ENCODE measurements around the gene SNAI3.

DNA sequence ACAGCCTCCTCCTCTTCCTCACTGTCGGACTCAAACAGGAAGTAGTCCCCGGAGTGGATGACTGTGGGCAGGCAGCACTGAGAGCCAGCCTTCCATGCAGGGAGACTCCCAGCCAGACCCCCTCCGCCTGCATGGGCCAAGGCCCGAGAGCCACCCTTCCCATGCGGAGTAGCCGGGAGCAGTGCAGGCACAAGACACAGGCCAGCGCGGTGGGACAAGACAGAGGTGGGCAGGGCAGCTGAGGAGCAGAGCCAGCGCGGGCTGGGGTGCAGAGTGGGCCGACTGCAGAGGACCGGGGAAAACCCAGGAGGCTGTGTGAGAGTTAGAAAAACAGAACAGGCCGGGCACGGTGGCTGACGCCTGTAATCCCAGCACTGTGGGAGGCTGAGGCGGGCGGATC is 37.6 kb upstream of the SNAI3 start:
- TF ChIP-seq POLR2A (IDR thresholded peaks at IDR 0.05) = no peak
- TF ChIP-seq, protein P1, sequence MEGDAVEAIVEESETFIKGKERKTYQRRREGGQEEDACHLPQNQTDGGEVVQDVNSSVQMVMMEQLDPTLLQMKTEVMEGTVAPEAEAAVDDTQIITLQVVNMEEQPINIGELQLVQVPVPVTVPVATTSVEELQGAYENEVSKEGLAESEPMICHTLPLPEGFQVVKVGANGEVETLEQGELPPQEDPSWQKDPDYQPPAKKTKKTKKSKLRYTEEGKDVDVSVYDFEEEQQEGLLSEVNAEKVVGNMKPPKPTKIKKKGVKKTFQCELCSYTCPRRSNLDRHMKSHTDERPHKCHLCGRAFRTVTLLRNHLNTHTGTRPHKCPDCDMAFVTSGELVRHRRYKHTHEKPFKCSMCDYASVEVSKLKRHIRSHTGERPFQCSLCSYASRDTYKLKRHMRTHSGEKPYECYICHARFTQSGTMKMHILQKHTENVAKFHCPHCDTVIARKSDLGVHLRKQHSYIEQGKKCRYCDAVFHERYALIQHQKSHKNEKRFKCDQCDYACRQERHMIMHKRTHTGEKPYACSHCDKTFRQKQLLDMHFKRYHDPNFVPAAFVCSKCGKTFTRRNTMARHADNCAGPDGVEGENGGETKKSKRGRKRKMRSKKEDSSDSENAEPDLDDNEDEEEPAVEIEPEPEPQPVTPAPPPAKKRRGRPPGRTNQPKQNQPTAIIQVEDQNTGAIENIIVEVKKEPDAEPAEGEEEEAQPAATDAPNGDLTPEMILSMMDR (IDR thresholded peaks at IDR 0.05) = no peak
